NB4 (cell line): Measurements from ENCODE around the gene CBLC.
"Not testable (repeated sequence)": the region's sequence is repeated elsewhere in the genome, so short reads cannot be mapped to it uniquely, and the experiment has no call there.

Experiments used
- DNase-seq: peaks from one replicate; pipeline ENCODE4 v3.0.0; 2010; ENCODE audit warnings: low read depth
- H3K4me3 ChIP-seq: one replicate; pipeline ENCODE4 v1.5.1; 2011; ENCODE audit warnings: mild to moderate bottlenecking, low read depth, low read length, moderate library complexity
- MAX ChIP-seq: IDR thresholded peaks from 2 replicates; pipeline ENCODE4 v1.6.1; 2011; ENCODE audit warnings: low read depth, low read length
- MYC ChIP-seq: IDR thresholded peaks from 2 replicates; pipeline ENCODE4 v1.6.1; 2011; ENCODE audit warnings: low read depth, low read length
- POLR2A ChIP-seq: IDR thresholded peaks from 2 replicates; pipeline ENCODE4 v1.6.1; 2011; ENCODE audit warnings: mild to moderate bottlenecking; ENCODE audit not compliant: insufficient read length; ENCODE audit errors: extremely low read depth
- TF ChIP-seq, protein P1 (sequence below): IDR thresholded peaks from one replicate; pipeline ENCODE4 v1.5.1; 2012; ENCODE audit warnings: low read depth, low read length

Gene CBLC

GRCh38 chr19:44822670-44823372 lies 45.1 kb downstream of the CBLC start:
- H3K4me3 ChIP-seq: no peak overlapping the region
- no peak for TF ChIP-seq POLR2A
- TF ChIP-seq, protein P1, sequence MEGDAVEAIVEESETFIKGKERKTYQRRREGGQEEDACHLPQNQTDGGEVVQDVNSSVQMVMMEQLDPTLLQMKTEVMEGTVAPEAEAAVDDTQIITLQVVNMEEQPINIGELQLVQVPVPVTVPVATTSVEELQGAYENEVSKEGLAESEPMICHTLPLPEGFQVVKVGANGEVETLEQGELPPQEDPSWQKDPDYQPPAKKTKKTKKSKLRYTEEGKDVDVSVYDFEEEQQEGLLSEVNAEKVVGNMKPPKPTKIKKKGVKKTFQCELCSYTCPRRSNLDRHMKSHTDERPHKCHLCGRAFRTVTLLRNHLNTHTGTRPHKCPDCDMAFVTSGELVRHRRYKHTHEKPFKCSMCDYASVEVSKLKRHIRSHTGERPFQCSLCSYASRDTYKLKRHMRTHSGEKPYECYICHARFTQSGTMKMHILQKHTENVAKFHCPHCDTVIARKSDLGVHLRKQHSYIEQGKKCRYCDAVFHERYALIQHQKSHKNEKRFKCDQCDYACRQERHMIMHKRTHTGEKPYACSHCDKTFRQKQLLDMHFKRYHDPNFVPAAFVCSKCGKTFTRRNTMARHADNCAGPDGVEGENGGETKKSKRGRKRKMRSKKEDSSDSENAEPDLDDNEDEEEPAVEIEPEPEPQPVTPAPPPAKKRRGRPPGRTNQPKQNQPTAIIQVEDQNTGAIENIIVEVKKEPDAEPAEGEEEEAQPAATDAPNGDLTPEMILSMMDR: no peak
- TF ChIP-seq MYC: no peak

DNA sequence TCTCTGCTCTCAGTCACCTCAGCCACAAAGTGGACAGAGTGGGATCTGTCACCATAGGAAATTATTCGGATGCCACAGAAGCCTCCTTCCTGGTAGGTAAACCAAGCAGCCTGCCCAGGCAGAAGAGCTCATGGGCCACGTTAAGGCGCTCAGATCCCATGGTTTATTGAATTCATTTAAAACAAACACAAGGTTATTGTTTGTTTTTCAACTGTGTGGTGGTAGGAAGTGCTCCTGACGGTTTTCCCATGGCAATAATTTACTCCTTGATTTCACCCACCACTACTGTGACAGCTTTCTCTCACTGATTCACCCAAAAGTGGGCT lies 45.6 kb downstream of the CBLC start:
- no peak overlapping the region for H3K4me3 ChIP-seq
- DNase-seq: no peak
- TF ChIP-seq POLR2A (no peak), MAX (no peak), MYC (no peak)
- TF ChIP-seq, protein P1: no peak

More at GRCh38 chr19:44822670-44823372, 45.1 kb downstream of the CBLC start:
- no peak for DNase-seq

- H3K4me3 ChIP-seq: no peak overlapping the region
- no peak for DNase-seq
- TF ChIP-seq, protein P1: no peak
- TF ChIP-seq MYC: no peak
- no peak for TF ChIP-seq POLR2A
- no peak for TF ChIP-seq MAX
These were observed 47.1 kb downstream of the CBLC start for GRCh38 chr19:44824761-44825160.

DNA sequence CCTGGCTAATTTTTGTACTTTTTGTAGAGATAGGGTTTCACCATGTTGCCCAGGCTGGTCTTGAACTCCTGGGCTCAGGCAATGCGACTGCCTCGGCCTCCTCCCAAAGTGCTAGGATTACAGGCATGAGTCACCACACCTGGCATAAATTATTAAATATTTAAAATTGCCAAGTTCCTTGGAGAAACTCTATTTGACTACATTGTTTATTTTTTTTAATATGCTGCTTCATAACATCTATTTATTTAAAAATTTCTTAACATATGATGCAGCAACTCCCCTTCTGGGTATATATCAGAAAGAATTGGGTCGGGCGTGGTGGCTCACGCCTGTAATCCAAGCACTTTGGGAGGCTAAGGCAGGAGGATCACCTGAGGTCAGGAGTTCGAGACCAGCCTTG lies 55.2 kb downstream of the CBLC start:
- DNase-seq, H3K4me3 ChIP-seq: not testable (repeated sequence)

DNA sequence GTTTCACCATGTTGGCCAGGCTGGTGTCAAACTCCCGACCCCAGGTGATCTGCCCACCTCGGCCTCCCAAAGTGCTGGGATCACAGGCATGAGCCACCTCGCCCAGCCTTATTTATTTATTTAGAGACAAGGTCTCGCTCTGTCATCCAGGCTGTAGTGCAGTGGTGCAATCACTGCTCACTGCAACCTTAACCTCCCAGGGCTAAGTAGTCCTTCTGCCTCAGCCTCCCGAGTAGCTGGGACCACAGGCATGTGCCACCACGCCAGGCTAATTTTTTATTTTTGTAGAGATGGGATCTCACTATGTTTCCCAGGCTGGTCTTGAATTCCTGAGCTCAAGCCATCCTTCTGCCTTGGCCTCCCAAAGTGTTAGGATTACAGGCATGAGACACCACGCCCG lies 56.7 kb downstream of the CBLC start:
- DNase-seq, H3K4me3 ChIP-seq: not testable (repeated sequence)

GRCh38 chr19:44839276-44839675 lies 61.6 kb downstream of the CBLC start:
- no peak overlapping the region for H3K4me3 ChIP-seq
- no peak for DNase-seq
- TF ChIP-seq POLR2A (no peak), MAX (no peak), MYC (no peak)
- TF ChIP-seq, protein P1: no peak

- no peak overlapping the region for H3K4me3 ChIP-seq
- DNase-seq: no peak
- TF ChIP-seq, protein P1: no peak
- TF ChIP-seq MYC (no peak), POLR2A (no peak), MAX (no peak)
These were observed 63.1 kb downstream of the CBLC start for GRCh38 chr19:44840811-44841210.
